AG04449 (cell line): Measurements from ENCODE around the gene TRMT11.

ENCODE experiments used
- CTCF ChIA-PET: fragments of 350-600 bp; formaldehyde crosslinking; extraction: SDS; loops from one replicate; lab custom pipeline; 2021; ENCODE audit warnings: antibody characterized with exemption; lab: Yijun Ruan, JAX
- POLR2A ChIA-PET: fragments of 400-600, 350-600 bp; formaldehyde crosslinking; extraction: SDS; loops from one replicate; lab custom pipeline; 2020; ENCODE audit warnings: antibody characterized with exemption, inconsistent platforms; lab: Yijun Ruan, JAX
- DNase-seq: peaks from one replicate; pipeline ENCODE4 v3.0.0-alpha.2; 2010; ENCODE audit warnings: low read depth, low spot score
- H3K4me3 ChIP-seq: 2 replicates; pipeline ENCODE4 v1.5.1; 2011; ENCODE audit warnings: low read depth, mild to moderate bottlenecking, control low read depth, low read length
- TF ChIP-seq, protein P1 (sequence below): IDR thresholded peaks from one replicate; pipeline ENCODE4 v1.5.1; 2011; ENCODE audit warnings: mild to moderate bottlenecking, moderate library complexity, low read length, control low read depth, inconsistent platforms; ENCODE audit not compliant: insufficient read depth; ENCODE audit errors: missing control alignments

Gene TRMT11

DNA sequence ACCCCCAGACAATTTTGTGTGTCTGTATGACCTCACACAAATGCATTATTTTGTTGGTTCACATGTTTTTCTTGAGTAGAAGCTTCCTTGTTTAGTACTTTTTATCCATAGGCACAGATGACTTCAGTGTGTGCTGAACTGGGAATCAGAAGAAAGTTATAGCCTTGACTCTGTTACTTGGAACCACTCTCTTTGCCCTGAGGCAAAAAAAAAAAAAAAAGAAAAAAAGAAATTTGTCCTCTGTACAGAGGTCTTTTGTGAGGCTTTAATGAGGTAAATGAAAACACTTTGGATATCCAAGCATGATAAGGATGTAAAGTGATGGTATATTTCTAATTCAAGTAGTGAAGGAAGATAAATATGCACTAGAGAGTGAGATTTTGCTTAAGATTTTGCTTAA is 51.9 kb downstream of the TRMT11 start:
- TF ChIP-seq, protein P1, sequence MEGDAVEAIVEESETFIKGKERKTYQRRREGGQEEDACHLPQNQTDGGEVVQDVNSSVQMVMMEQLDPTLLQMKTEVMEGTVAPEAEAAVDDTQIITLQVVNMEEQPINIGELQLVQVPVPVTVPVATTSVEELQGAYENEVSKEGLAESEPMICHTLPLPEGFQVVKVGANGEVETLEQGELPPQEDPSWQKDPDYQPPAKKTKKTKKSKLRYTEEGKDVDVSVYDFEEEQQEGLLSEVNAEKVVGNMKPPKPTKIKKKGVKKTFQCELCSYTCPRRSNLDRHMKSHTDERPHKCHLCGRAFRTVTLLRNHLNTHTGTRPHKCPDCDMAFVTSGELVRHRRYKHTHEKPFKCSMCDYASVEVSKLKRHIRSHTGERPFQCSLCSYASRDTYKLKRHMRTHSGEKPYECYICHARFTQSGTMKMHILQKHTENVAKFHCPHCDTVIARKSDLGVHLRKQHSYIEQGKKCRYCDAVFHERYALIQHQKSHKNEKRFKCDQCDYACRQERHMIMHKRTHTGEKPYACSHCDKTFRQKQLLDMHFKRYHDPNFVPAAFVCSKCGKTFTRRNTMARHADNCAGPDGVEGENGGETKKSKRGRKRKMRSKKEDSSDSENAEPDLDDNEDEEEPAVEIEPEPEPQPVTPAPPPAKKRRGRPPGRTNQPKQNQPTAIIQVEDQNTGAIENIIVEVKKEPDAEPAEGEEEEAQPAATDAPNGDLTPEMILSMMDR, result no peak
- no peak overlapping the region for H3K4me3 ChIP-seq
- no peak for DNase-seq
- CTCF ChIA-PET, result no interaction called here
- POLR2A ChIA-PET, result no interaction called here

DNA sequence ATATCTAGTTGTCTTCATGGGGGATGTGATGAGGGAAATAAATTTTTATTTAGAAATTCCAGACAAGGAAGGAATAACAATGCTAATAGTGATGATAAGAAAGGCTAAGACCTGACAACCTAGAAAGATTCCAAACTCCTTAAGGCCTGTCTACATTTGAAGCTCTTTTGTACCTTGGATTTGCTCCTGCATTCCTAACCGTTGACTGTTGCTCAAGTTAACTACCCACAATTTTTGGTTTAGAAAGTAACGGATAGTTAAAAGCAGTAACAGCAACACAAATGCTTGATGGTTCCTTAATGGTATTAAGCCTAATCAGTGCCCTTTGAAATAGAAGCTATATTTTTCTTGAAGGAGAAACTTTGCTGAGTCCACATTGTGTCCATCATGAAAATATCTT is 52.9 kb downstream of the TRMT11 start:
- ChIA-PET CTCF (interaction anchor here (0.7 to 1.3 kb wide), 4 partner anchors 22 to 1152 kb away, joined by 3 to 4 read pairs (median 3); no protein-coding TSS in a partner anchor), POLR2A (no interaction called here)

DNA sequence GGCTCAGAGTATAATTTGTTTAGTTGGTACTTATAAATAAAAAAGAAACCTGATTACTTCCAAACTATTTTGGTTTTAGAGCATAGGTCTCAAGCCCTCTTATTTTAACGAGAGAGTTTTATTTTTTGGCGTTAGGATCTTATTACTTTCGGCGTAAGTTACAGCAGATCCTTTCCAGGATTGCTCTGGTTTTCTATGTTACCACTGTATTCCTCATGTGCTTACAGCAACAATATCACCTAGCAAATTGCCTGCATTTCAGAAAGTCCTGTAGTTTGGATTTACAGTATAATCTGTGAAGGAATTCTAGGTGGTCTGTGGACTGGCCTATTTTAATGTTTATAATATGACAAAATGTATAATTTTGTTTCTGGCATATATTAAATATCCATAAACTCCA is 54.1 kb downstream of the TRMT11 start:
- TF ChIP-seq, protein P1, result no peak
- H3K4me3 ChIP-seq, result no peak overlapping the region
- ChIA-PET CTCF (no interaction called here), POLR2A (no interaction called here)
- no peak for DNase-seq

More for the DNA sequence above, 52.9 kb downstream of the TRMT11 start:
- DNase-seq, result no peak
- TF ChIP-seq, protein P1, result no peak
- no peak overlapping the region for H3K4me3 ChIP-seq

DNA sequence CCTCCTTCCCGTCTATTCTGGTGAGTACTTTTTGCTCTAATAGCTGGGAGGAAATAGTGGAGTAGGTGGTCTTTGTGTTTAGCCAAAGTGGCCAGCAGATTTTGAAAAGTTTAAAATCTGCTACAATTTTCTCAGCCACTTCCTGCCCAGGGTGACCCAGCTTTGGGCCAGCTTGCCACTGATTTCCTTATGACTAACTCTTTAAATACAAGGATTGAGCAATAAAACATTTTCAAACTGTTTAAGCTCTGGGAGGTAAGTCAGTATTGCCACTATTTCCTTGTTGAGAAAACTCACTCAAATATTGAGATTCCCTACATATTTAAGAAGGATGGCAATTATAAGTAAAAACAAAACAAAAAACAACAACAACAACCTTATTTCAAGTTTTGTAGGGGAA is 54.5 kb downstream of the TRMT11 start:
- H3K4me3 ChIP-seq, result no peak overlapping the region
- DNase-seq, result peak; percentile 37
- TF ChIP-seq, protein P1, result no peak
- ChIA-PET POLR2A (no interaction called here), CTCF (no interaction called here)

DNA sequence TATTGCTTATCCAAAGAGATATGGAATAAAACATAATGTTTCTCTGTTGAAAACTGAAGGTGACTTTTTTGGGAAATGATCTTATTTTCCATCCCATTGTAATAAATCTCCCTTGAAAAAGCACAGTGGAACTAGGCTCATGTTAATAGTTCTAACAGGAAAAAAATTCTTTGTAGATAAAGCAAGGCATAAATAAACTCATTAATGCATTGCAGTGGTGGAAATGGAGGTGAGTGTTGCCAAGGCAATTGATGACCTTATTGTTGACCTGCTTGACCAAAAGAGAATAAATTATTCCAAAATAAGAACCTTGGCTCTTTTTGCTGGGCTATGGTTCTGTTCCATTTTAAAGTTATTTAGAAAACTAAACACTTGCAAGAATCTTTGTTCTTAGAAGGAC is 55.2 kb downstream of the TRMT11 start:
- POLR2A ChIA-PET, result no interaction called here
- CTCF ChIA-PET, result no interaction called here
- H3K4me3 ChIP-seq, result no peak overlapping the region
- TF ChIP-seq, protein P1, result no peak
- DNase-seq, result no peak

DNA sequence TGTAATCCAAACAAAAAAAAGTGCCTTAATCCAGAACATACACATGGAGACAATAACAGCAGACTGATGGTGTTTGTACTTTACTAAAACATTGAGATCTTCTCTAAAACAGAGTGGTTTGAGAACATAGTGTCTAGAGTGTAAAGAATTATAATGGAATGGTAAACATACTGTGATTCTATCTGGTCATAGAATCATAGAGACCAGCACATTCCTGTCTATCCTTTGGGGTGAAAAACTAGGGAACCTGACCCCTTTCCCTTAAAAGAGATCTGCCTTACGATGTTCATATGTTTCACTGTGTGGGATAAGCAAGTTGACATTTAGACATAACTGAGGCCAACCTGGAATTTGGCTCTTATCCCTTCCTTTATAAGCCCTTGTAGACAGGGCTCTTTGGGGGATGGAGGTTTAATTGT is 55.7 kb downstream of the TRMT11 start:
- no peak overlapping the region for H3K4me3 ChIP-seq
- no peak for DNase-seq
- CTCF ChIA-PET, result no interaction called here
- POLR2A ChIA-PET, result no interaction called here
- TF ChIP-seq, protein P1, result no peak
